HG03095 (cell line): ENCODE data around the gene SLC25A38.
"Not testable (repeated sequence)": the region's sequence is repeated elsewhere in the genome, so short reads cannot be mapped to it uniquely, and the experiment has no call there.

ENCODE experiments used
- ATAC-seq: cut with Tn5 transposase; IDR thresholded peaks from one replicate; pipeline ENCODE4 v1.9.1; 2021; ENCODE audit warnings: moderate library complexity; ENCODE audit not compliant: unreplicated experiment

SLC25A38 gene

DNA sequence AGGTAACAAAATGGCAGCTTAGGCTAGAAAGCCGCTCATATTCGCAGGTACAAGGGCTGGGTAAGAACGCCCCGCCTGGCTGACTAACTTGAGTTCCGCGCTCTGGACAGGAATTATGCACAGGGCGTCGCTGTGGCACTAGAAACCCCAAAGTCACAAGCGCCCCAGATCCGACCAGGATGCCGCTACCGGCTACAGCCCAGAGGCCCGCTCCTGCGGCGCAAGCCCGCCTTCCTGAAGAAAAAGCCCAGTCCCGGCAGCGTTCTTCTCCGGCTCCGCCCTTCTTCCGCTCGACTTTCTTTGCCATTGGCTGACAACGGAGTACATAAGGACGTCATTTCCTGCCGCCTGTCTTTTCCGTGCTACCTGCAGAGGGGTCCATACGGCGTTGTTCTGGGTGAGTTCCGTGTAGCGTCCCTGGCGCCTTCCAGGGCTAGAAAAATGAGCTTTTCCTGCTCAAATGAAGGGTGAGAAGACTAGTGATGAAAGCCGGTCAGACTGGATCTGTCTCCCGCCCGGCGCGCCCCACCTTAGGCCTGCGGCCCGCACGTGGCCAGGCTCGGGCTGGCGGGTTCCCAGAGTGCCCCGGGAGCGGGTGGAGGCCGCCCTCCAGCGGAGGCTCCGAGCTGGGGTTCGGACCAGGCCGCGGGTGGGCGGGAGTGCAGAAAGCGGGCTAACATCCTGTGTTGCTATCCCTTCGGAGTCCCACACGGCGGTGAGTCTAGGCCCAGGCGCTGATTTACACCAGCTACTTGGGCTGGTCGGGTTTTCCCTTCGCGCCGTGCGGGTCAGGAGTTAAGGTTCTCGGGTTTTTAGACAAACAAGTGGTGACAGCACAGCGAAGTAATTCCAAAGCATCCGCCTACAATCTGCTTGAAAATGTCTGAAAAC, 23.4 kb downstream of the SLC25A38 start, which contains the start of gene RPSA:
Gene RPSA (plus strand): TSS at position 353 of the 891 bp plus-strand sequence. CDS start 934 bp downstream, outside the sequence.
- peak; percentile 87 for ATAC-seq

DNA sequence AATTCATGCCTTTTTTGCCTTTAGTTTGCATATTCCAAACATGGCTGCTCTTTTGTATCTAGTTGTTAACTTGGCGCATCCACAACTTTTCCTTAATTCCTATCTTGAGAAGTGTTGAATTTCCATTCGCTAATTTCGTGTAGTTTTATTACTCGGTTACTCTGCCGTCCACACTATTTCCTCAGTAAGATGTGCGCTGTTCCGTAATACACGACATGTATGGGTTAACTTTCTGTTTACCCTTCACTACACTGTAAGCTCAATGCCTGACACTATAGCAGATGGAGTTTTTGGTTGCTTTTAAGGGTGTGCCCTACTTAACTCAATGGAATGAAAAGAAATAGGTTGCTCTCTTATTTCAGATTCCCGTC, 24.1 kb downstream of the SLC25A38 start:
- no peak for ATAC-seq

DNA sequence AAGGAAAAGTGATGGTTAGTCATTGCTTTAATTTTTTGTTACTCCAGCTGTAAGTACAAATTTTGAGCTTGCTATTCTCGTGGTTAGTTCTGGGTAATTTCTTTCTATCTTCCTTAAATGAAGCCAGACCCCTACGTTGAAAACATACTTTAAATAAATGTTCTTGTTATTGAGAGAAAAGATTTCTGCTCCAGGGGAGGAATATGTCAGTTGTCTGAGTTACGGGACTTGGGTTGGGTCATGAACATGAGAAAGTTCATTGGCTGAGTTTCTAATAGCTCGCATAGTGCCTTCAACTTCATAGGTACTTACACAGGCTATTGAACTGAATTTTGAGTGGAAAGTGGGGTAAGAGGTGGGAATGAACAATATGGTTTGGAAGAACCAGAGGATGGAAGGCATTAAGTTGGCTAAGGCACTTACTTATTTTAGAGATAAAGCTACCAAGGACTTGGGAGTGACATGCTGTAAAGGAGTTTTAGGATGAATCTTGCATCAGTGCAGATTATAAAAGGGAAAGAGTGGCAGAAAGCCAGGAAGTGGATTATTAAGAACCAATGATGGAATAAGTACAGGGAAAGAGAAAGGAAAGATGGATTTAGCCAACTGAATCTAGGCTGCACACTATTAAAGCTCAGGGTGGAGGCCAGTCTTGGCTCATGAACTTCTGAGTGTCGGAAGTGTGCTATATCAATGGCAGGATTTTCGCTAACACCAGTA, 24.8 kb downstream of the SLC25A38 start:
- no peak for ATAC-seq

DNA sequence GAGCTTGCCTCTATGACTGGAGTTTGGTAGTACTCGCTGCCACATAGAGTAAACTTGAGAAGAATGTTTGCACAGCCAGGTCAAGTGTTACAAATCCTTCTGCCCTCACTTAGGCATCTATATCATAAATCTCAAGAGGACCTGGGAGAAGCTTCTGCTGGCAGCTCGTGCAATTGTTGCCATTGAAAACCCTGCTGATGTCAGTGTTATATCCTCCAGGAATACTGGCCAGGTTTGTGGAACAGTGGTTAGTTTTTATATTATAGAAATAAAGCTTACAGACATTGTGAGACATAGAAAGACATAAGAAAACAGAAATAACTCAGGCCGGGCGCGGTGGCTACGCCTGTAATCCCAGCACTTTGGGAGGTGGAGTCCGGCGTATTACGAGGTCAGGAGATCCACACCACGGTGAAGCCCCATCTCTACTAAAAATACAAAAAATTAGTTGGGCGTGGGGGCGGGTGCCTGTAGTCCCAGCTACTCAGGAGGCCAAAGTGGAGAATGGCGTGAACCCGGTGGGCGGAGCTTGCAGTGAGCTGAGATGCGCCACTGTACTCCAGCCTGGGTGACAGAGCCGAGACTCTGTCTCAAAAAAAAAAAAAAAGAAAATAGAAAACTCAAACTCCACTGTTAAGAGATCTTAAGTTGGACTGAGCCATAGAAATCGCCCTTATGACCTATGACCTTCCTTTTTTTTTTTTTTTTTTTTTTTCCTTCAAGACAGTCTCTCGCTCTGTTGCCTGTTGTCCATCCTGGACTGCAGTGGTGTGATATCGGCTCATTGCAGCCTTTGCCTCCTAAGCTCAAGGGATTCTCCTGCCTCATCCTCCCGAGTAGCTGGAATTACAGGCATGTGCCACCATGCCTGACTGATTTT, 25.6 kb downstream of the SLC25A38 start:
- ATAC-seq: no peak

DNA sequence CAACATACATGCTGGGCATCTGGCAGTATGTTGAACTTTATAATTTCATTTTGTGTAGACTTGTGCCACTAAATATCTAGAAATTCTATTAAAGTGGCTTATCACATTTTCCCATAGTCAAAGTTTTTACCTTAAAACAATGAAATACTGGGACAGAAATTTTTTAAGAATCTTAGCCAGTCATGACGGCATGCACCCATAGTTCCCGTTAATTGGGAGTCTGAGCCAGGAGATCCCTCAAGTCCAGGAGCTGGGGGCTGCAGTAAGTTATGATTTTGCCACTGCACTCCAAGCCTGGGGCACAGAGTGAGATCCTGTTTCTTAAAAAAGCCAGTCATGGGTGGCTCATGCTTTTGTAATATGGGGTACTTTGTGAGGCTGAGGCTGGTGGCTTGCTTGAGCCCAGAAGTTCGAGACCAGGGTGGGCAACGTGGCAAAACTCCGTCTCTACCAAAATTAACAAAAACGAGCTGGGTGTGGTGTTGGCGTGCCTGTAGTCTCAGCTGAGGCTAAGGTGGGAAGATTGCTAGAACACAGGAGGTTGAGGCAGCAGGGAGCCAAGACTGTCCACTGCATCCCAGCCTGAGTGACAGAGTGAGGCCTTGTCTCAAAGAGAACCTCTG, 26.5 kb downstream of the SLC25A38 start:
- no peak for ATAC-seq

DNA sequence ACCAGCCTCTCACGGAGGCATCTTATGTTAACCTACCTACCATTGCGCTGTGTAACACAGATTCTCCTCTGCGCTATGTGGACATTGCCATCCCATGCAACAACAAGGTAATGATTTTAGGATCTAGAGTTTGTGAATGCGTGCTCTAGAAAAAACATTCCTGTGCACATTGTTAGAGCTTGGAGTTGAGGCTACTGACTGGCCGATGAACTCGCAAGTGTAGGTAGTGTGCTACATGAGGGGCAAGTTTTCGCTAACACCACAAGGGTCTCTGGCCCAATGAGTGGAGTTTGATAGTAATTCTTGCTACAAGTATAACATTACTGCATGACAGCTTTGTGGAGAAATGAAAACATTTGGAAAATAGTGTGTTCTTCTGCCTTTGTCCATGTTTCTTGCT, 27.7 kb downstream of the SLC25A38 start:
- ATAC-seq: no peak

DNA sequence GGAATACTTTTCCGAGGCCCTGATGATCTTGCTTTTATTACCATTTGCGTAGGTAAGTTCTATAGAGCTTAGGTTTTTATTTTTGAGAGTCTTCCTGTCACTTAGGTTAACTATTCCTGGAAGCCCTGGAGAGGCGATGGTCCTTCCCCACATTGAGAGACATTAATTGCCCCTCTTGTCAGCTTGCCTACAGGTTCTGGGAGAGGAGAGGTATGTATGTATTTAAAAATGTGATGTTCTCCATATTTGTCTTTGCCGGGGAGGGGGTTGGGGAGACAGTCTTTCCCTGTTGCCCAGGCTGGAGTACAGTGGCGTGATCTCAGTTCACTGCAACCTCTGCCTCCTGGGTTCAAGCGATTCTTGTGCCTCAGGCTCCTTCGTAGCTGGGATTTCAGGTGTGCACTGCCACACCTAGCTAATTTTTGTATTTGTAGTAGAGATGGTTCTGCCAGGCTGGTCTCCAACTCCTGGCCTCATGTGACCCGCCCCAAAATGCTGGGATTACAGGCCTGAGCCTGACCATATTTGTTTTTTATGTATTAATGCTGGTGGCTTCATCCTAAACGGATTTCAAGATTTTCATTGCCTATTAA, 29.6 kb downstream of the SLC25A38 start:
- ATAC-seq: no peak

DNA sequence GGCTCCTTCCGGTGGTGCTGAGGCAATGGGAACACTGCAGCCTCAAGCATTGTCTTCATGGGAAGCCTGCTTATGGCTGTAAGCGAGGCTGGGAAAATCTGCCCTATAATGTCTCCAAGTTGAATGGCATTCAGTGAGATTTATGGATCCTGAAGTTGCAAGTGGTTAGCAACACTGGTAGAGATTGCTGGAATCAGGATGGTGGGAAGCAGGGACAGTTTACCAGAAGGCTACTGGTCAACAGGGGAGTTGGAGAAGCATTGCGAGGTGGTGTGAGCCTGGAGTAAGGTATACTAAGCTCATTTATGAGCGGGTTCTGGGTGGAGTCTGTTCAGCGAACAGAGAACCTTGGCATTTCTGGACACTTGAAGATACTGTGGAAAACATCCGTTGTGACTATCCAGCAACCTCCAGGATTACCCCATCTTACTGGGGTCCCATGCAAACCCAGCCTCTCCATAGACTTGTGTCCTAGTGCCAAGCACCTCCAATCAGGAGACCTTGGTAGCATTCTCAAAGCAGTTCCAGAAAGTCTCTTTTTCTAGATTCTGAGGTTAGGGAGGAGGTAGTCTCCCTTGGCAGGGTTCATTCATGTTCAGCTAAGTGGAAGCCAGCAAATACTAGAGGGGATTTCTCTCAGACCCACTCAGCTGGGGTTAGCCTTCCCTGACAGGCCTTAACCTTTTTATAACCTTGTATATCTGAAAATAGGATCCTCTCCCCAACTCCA, 30.7 kb downstream of the SLC25A38 start:
- no peak for ATAC-seq

DNA sequence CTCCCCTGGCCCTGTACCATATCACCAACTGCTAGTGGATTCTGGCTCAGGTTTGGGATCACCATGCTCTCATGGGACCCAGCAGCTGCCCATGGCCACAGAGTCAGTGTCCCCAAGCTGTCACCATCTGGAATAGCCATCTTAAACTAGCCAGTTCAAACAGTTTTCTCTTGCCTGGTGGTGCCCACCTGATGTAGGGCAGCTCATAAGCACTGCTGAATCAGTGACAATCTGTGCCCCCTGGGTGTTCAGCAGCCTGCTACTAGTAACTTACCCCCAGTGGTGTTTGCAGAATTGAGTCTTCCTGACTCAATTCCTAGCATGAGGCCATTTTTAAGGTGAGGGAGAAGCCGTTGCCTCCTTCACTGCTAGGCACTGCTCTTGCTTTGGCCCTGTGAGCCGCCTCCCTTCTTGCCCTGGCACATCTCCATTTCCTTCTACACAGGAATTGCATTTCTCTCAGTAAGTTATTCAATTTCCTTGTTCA, 31.3 kb downstream of the SLC25A38 start:
- ATAC-seq: no peak

DNA sequence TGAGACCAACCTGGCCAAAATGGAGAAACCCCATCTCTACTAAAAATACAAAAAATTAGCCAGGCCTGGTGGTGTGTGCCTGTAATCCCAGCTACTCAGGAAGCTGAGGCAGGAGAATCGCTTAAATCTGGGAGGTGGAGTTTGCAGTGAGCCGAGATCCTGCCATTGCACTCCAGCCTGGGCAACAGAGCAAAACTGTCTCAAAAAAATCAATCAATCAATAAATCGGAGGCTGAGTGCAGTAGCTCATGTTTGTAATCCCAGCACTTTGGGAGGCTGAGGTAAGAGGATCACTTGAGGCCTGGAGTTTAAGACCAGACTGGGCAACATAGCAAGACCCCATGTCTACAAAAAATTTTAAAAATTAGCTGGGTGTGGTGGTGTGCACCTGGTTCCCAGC, 32.1 kb downstream of the SLC25A38 start:
- ATAC-seq: not testable (repeated sequence)

DNA sequence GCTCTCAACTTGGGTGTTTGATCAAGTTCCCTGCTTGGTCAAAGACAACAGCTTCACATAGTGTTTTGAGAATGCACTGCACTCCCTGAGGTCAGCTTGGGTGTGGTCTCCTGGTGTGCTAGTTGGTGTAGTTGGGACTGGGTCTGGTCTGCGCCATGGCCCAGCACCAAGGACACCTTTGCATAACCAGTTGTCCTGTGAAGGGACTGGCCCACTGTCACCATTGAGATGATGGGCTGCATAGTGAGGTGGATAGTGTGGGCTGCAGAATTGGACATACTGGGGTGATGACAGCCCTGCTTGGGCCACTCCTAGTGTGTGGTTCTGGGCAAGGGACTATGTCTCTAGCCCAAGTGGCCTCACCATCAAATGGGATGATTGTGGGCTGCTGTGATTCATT, 32.8 kb downstream of the SLC25A38 start:
- ATAC-seq: no peak

DNA sequence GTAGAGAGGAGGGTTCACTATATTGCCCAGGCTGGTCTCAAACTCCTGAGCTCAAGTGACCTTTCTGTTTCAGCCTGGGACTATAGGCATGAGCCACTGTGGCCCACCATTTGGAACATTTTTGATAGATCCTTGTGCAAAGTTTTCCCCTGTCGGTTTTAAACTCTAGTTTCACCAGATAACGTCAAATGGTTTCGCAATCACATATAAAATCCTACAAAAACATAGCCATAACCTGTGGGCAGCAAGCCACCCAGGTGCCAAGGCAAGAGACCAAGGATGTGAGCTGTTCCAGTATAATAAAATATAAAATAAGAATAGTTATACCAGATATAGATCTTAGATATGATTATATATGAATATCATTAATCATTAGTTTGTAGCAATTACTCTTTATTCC, 33.8 kb downstream of the SLC25A38 start:
- ATAC-seq: not testable (repeated sequence)

DNA sequence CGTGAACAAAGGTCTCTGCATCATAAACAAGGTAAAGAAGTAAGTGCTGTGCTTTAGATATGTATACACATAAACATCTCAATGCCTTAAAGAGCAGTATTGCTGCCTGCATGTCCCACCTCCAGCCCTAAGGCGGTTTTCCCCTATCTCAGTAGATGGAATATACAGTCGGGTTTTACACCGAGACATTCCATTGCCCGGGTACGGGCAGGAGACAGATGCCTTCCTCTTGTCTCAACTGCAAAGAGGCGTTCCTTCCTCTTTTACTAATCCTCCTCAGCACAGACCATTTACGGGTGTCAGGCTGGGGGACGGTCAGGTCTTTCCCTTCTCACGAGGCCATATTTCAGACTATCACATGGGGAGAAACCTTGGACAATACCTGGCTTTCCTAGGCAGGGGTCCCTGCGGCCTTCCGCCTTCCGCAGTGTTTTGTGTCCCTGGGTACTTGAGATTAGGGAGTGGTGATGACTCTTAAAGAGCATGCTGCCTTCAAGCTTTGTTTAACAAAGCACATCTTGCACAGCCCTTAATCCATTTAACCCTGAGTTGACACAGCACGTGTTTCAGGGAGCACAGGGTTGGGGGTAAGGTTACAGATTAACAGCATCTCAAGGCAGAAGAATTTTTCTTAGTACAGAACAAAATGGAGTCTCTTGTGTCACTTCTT, 35.5 kb downstream of the SLC25A38 start:
- not testable (repeated sequence) for ATAC-seq

DNA sequence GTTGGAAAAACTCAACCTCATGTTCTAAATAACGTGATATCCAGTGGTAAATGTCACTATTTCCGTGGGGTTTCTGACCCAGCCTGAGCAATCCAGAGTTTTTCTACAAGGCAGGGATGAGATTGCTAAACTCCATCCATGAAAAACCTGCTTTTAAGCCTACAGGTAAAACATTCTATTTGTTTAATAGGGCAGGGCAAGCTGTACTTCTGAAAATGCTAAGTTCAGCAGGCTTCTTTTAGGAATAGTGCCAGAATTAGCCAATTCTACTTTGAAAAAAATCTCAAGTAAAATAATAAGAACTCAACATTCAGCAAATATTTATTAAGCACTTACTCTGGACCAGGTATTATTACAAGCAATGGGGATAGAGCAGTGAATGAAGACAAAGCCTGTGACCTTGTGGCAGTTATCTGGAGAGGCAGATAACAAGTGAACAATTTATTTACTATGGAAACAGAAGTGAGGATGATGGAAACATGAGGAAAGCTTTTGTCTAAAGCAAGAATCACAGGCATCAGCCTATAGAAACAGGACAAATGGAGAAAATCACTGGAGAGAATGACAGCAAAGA, 36.7 kb downstream of the SLC25A38 start:
- no peak for ATAC-seq

DNA sequence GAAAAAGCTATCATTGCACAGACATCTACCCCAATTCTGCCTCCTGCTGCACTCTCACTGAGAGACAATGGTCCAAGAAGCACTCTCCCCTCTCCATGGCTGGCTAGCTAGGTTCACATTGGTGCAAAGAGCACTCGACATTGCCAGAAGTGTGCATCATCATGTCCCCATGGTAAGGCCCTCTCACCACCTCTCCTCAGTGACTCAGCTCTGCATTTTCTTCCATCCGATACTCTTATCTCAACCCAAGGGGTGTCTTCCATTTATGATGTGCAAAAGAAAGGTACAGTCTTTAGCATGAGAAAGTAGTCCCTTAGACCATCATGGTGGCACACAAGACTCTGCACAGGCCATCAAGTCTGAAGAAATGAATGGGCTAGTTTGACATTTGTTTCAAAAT, 37.4 kb downstream of the SLC25A38 start:
- ATAC-seq: no peak

DNA sequence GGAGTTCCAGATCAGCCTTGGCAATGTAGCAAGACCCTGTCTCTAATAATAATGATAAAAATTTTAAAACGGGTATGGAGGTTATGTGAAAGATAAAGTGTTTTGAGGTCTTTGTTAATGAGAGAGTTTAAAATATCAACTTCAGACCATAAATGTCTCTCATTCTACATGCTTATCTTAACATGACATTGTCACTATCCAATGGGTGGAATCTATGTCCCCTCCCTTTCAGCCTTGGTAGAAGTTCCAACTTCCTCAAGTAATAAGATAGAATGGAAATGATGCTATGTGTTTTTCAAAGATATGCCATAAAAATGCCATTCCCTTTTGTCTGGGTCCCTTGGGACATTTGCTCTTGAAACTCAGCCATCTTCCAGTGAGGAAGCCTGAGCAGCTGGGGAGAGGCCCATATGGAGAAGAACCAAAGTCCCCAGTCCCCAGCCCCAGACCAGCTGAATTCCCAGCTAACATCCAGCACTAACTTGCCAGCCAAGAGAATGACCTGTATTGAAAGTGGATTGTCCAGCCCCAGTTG, 40.3 kb downstream of the SLC25A38 start:
- no peak for ATAC-seq

DNA sequence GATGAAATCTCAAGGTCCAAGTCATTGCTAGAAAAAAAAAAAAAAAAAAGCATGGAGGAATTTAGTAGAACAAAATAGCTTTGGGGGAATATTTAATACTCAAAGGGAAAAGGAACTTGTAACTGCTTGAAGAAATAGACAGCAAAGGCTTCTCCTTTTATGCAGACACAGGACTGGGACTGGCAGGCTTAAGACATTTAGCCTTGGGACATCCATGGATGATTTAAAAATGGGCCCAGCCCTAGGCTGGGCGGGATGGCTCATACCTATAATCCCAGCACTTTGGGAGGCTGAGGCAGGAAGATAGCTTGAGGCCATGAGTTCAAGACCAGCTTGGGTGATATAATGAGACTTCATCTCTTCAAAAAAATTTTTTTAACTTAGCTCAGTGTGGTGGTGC, 43.1 kb downstream of the SLC25A38 start:
- no peak for ATAC-seq

DNA sequence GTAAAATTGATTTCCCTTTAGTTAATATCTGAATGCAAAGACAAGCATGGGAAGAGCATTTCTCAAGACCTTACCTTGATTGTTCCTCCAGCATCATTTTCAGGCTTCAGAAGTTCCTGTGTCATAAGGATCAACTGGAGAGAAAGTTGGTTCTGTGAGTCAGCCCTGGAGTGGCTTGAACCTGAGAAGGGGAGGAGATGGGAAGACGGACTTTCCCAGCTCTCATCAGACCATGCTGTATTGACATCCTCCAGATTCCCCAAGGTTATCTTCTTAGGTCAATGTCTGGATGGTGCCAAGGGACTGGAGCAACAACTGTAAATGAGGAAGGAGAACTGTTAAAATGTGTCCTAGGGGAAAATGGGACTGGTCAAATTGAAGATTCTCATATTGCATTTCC, 44.3 kb downstream of the SLC25A38 start:
- no peak for ATAC-seq
